IPS-NIHi7 (cell line): Measurements from ENCODE around the gene ADGRD1.

Experiments
- DNase-seq: peaks from one replicate; pipeline ENCODE4 v3.0.0; 2012; ENCODE audit warnings: mixed read lengths; ENCODE audit errors: extremely low spot score

ADGRD1 gene

DNA sequence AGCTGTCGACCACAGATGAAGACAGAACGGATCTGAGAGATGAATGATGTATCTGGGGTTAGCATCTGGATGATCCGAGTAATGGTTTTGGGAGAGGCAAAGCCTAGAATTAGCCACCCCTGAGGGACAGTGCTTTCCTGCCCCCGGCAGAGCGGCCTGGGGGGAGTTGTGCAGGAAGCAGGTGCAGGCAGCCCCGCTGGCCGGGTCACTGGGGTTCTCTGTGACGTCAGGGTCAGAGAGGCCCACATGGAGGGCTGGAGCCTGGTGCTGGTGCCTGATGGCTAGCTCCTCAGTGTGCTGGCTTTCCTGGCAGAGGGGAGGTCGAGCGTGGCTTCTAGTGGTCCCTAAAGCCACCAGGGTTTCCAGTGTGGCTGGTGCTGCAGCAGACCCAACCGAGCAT is 70.3 kb downstream of the ADGRD1 start:
- DNase-seq: no peak

DNA sequence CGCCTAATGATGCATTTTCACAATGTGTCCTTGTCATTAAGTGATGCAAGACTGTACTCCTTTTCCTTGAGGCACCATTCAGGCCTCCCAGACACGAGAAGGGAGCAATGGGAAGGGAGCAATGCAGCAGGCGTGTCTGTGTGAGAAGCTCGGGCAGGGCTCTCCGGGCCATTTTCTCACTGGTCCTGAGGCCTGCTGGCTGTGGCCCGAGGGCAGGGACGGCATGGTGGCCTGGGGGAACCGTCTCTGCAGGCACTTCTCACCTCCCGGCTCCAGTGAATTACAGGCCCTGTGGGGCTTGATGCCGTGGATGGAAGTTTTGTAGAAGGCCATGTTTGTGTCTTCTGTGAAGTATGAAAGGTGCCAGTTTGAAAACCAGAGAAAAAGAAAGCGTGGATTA is 71.0 kb downstream of the ADGRD1 start:
- no peak for DNase-seq

DNA sequence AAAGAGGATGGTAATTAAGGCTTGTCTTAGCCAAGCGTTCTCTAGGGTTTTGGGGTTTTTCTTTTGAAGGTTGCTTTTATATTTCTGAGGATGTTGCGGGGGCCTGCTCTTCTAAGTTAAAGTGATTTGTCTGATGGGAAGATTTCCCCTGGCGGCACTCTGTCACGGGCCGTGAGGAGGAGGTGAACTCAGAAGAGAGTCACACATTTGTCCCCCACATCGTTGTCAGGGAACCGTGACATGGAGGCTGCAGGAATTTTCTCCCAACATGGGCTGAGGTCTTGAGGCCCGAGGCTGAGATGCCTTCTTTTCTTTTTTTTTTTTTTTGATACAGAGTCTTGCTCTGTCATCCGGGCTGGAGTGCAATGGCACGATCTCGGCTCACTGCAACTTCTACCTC is 71.5 kb downstream of the ADGRD1 start:
- DNase-seq: no peak

DNA sequence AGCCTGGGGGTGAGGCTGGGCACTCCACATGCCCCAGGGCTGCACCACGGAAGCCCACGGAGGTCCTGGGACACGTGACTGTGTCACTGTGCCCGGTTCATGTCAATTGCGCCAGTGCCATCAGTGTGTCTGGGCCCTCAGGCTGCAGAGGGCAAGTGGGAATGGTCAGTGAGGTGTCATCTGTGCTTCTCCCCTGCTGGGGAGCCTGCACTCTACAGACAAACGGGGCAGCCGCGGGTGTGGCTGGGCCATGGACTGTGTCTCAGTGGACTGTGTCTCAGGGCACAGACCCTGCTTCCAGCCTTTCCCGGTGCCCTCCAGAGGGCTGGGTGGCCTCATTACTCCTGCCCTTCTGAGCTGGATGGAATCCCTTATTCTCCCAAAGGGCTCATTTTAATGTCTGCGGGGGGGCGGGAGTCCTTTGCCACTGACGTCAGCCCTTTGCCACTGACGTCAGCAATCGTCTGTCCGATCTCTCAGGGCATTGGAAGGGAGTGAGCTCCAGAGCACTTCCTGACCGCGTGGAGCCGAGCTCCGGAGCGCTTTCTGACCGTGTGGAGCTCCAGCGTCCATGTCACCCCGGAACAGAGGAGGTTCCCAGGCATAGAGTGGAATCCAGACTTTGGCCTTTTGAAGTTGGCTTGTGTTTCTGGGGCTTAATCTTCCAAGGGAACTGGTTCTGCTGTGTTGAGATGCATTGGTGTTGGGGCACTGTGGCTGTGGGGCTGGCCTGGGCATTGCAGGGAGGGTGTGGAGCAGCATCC is 72.4 kb downstream of the ADGRD1 start:
- no peak for DNase-seq

DNA sequence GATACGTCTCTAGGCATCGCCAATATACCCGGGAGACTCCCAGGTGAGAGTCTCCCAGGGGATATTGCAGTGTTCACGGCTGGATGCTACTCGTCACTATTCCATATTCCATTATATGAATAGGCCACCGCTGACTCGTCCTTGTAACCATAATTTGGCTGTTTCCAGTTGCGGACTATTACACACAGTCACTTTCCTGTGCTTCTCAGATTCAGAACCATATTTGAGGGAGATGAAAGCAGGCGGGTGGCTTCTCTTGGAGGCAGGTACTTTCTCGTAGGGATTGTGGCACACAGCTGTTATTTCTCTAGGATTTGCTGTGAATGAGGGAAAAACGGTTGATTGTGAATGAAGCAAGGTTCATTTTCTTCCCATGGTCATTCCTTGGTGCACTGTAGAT is 73.0 kb downstream of the ADGRD1 start:
- DNase-seq: no peak

DNA sequence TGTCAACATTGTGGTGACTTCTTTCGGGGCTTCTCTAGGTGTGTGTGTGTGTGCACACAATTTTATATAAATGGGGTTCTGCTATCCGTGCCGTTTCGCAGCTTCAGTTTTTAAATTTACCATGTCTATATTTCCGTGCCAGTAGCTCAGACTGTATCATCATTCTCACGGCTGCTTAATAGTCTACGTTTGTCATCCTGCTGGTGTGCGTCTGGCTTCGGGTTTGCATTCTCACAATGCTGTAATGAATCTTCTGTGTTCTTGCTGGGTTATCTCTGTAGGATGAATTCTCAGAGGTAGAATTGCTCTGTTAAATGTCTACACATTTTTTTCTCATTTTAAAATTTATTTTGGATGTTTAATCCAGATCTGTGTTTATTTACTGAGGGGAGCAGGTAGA is 73.6 kb downstream of the ADGRD1 start:
- DNase-seq: no peak

DNA sequence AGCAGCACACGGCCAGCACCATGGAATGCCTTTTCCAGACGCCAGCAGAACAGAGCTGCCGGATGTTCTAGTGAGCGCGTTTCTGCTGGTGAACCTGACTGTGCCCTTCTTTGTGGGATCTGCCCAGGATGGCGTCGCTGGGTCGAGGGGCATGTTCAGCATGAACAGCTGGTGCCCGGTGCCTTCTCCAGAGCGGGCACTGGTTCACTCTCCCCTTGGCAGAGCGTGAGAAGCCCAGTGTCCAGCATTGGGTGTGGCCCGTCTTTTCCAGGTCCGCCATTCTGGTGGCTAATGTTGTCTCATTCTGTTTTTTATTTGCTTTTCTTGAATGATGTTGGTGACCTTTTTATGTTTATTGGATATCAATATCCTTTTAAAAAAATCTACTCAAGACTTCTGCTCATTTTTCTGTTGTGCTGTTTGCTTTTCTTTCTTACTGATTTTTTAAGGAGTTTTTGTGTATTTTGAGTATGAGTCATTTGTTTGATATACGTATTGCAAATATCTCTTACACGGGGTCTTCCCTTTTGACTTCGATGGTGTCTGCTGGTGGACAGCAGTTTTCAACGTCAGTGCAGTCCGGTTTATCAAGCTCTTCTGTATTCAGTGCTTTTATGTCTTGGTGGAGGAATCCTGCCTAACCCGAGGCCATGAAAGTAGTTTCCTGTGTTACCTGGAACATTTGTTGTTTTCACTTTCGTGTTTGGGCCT is 74.3 kb downstream of the ADGRD1 start:
- no peak for DNase-seq

DNA sequence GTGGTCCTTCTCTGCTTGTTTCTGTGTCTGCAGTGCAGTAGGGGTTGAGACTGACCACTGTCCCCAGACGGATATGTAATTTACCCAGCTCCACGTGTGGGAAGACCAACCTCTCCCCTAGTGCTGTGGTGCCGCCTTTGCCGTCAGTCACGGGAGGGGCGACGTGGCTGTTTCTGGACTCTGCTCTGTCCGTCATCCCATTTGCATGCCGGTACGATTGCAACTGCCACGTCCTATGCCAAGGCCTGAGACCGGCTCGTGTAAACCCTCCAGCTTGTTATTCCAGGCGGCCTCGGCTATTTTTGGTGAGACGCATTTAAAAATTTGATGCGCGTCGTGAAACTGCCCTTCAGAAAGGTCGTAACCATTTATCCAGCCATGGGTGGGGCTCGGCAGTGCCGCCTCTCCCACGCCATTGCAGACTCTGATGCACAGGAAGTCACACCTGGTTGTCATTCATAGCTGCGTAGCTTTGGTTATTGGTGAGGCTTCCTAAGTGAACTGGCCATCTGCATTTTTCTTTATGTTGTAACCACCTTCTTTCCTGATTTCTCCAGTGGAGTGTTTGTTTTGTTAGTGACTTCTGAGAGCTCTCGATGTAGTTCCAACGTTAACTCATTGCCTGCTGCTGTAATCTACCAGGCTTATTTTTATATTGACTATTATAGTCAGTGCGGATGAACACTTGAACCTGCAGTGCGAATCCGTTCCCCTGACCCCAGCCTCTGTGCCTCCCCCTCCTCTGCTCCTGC is 75.1 kb downstream of the ADGRD1 start:
- DNase-seq: no peak

DNA sequence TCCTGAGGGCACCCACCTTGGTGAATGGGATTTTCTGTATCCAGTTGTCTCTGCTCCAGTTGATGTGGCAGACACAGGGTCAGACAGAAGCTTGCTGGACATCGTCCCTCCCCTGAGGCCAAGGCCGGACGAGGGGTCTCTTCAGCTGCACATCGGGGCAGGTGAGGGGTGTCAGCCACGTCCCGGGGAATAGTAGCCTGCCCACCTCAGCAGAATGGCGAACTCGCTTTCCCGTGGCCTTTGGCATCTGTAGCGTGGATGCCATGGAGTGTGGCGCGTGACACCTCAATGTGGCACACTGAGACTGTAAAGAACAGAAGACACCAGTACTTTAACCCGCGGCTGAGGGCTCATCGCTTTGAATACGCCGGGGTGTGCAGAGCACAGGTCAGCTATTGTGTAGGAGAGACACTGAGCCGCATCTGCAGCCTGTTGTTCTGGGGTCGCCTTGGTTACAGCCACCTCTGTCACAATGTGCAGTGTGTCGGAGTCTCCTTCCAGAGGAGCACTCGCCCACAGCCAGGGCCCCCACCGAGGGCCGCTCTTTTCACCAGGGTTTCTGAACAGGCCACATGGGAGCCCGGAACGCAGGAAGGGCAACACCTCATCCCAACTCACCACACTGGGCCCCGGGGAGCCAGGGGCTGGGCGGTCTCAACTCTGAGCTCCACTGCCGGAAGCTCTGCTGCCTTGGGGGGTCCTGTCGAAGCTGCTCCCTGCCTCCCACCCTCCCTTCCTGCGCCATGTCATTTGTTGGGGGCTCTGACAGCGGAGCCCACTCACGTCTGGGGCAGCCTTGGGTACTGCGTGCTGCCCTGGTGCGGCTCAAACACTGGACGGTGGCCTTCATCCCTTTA is 77.0 kb downstream of the ADGRD1 start:
- DNase-seq: no peak

DNA sequence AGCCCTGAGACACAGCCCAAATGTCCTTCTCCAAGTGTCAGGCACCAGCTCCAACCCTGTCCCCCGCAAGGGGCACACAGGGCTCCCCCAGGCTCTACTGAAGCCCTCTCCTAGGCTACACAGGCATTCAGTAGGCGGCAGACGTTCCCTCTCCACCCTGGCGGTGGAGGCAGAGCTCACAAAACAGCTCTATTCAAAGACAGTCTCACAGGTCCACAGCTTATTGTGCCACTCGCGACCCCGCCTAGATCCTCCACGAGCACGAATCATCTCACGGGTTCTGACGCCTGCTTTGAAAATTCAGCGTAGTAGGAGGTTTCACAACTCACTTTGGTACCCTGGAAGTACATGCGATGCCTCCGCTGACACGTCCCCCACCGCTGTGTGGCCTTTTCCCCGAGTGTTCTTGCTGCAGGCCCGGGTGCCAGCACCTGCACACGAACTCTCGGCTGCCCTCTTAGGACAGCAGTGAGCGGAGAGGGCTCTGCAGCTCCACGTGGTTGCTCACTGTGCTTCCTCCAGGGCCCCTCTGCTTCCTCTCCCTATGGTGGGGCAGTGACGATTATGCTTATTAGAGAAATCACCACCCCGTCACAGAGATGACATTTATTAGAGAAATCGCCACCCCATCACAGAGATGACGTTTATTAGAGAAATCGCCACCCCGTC is 78.5 kb downstream of the ADGRD1 start:
- no peak for DNase-seq

DNA sequence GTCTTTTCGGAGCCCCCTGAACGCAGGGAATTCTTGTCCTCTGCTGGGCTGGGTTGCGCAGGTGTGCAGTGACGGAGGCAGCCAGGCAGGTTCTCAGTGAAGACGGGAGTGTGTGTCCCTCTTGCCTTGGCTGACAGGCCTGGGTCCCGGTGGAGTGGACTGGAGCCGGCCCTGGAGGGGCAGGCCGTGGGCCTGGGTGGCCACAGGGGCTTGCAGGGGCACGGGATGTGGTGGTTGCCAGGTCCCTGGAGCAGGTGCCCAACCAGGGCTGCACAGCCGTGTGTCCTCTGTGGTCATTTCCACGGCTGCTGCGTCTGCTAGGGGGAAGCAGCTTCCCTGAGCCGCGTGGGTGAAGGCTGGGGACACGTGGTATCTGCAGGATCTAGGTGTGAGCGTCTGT is 79.8 kb downstream of the ADGRD1 start:
- no peak for DNase-seq

DNA sequence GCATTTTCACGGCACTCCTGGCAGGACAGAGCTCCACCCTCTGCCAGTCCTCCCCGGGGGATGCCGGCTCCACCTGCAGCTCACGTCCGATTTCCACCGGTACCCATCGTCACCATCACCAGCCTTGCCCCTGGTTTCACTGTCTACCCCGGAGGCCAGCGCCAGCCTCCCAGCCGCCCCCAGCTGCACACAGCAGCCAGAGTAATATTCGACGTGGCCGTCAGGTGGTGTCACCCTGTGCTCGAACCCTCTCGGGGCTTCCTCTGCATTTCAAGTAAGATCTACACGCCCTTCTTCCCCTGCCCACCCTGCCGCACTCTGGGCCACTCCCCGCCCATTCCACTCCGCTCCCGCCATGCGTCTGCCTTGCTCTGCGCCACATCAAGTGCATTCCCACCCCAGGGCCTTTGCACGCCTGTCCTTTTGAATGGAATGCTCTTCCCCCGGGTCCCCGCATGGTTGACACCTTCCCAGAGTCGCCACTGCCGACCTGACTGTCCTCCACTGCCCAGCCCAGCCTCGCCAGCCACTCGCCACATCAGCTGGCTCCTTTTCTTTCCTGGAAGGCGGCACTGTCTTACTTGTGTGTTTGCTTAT is 80.3 kb downstream of the ADGRD1 start:
- no peak for DNase-seq

DNA sequence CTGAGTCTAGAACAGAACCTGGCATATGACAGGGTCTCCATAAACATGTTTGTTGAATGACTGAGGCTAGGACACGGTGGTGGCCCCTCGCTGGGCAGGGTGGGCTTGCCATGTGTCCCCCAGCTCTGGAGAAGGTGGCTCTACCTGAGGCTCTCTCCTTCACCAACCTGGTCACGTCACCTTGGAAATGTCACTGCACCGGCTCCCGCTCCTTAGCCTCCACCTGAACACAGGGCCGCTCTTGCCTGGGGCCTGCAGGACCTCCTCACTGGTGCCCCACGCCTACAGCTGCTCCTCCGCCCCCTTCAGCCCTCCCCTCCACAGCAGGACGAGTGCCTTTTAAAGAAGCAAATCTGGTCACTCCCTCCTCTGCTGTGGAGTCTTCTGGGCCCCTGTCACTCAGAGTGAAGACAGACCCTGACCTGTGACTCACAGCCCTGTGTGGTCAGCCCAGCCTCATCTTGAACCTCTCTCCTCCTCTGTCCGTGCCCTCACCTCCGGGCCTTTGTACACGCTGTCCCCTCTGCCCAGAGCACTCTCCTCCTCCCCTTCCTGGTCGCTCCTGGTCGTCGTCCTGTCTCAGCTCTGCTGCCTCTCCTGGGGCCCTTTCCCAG is 81.0 kb downstream of the ADGRD1 start:
- DNase-seq: no peak

DNA sequence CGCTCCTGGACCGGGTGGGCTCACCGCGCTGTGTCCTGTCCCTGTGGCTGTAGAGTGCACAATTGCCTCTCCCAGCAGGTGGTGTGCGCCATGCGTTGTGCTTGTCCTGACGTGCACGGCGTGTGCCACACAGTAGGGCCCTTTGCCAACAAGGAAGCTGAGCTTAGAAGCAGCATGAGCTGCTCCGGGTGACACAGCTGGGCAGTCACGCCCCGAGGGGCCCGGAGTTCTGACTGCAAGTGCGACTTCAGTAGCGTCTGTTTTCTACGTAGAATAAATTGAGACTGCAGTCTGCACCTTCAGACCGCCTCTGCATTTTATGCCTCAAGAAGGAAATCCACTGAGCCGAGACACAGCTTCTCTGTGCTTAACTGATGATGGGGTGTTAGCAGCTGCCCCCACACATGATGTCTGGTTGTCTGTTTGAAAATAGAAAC is 81.6 kb downstream of the ADGRD1 start:
- no peak for DNase-seq

DNA sequence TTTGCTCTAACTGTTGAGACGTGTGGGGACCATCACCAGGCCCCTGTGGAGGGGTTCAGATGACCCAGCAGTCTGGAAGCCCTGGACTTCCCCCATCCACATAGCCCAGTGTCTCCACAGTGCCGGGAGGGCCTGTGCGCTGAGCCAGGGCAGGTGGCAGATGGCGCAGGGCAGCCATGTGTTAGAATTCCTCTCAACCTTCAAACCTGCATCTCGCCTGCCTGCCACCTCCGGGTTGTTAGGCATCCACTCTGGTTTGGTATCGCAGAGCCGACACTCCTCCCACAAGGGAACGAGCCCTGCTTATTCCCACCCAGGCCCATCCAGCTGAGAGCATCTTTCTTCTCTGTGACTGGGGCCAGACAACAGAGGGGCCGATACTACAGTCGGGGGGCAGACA is 84.5 kb downstream of the ADGRD1 start:
- DNase-seq: no peak

DNA sequence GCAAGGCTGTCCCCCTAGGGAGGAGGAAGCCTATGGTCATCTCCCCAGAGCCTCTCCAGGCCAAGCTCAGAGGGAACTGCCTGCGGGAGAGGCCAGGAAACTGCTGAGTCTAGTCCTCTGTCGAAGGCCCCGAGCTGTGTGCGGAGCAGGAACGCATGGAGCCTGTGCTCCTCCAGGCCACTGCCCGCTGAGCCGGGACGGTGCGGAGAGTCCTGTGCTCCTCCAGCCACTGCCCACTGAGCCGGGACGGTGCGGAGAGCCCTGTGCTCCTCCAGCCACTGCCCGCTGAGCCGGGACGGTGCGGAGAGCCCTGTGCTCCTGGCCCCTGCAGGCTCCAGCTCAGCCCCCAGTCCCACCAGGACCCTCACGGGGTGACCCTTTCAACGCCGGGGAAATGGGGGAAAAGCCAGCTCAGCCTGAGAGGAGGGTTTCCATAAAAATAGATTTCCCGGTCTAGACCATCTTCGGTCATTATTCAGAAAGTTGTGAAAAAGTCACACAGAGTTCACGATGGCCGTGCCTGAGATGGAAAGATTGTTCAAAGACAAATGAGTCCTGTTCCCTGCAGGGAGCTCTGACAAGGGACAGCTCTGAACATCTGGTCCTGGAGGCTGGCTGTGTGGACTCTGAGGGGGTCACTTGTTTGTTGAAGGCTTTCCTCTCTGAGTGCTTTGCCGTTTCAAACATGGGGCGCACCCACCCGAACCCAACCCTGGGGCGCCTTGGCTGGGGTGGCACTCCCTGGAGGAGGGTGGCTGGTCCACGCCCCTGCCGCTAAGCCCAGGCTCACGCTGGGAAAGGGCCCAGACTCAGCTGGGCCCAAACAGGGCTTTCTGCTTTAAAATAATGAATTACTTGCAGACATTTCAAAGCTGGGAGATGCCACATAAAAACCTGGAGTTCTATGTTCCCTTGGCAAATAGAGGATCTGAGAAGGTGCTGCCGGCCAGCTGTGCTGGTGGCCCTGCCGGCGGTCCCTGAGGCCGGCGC is 85.5 kb downstream of the ADGRD1 start:
- no peak for DNase-seq

DNA sequence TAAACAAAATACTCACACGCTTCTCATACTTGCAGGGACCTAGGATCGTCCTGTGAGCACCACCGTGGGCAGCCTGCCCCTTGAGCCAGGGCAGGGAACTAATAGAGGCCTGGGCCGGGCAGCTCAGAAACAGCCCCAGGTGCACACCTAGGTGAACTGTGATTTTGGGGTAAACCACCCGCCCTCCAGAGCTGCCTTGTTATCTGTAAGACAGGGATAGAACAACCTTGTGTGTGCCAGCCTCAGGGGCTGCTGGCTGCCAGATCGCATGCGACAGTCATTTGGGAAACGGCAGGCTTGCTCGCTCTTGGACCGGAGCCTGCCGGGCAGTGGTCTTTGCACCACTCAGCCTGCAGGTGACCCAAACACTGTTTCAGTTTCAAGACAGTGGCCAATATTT is 86.8 kb downstream of the ADGRD1 start:
- DNase-seq: no peak

DNA sequence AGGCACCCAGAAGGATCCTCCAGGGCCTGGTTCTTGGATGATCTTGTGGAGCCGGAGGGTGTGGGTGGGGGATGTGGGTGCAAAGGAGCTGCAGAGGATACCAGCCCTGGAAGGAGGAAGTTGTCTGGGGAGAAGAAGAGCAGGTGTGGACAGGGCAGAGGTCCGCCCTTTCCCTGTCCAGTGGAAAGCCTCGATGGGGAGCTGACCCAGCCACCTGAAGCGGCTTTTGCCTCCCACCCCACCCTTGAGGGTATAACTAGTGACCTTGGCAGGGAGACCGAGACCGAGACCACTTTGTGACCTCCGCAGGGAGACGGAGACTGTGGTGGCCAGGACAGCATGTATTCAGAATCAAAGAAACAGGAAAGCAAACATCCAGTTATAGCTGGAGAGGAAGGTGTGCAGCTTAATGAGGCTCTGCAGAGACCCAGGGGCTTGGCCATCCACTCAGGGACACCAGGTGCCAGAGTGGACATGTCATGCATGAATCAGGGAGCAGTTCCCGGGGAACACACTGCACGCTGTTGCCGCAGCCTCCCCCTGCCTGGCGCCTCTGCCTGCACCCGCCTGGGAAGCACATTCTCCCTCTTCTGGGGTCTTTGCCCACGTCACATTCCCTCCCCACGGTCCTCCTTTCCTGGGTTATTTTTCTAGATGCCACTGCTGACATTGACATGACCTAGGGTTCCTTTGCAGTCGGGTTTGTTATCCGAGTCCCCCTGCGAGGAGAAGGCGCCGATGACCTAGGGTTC is 87.7 kb downstream of the ADGRD1 start:
- no peak for DNase-seq
